NCI-H2227 treated with DMSO at 0.1 percent for 48 hours (cell line): ENCODE results near the gene TBC1D9.
"Not testable (repeated sequence)": the region's sequence is repeated elsewhere in the genome, so short reads cannot be mapped to it uniquely, and the experiment has no call there.

Experiments
- DNase-seq: peaks from one replicate; lab custom pipeline; 2025; lab: John Stamatoyannopoulos, UW

TBC1D9 gene

DNA sequence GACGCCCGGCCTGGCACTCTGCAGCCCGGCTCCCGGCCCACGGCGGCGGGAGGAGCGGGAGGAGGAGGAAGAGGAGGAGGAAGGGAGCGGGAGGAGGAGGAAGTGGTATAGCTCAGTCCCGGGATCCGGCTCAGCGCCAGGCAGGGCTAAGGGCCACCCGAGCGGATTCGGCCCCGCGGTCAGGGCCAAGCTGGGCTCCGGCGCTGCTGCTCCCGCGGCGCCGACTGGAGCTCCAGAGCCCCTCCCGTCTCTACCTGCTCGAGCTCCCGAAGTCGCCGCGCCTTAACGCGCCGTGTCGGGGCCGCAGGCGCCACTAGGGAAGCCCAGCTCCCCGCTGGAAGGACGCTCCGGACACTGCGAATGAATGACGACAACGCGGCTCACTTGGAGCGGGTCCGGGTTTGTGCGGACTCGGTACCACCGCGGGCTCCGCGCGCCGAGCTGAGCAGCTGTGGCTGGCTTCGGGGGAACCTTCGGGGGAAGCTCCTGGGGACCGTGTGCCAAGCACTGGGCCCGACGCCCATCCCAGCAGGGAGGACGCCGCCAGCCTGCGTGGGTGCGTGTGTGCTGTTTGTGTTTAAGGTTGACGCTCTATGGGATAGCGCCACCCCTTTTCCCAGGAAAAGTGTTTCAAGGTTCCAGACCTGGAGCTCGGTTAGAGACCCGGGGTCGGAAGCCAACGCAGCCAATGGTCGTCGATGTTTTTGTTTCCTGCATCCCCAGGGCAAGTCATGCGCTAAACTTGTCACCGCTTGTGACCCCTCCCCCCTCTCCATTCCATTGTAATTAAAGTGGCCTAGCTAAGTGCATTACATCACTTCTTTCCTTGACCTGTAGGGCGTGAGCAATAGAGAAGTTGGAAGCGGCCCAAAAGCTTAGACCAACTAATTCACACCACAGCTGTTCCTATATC, at the start of gene TBC1D9:
Gene TBC1D9 (minus strand): TSS at position 67 of the 913 bp plus-strand sequence. CDS start 340 bp downstream, outside the sequence.
- DNase-seq: peak; percentile 56

DNA sequence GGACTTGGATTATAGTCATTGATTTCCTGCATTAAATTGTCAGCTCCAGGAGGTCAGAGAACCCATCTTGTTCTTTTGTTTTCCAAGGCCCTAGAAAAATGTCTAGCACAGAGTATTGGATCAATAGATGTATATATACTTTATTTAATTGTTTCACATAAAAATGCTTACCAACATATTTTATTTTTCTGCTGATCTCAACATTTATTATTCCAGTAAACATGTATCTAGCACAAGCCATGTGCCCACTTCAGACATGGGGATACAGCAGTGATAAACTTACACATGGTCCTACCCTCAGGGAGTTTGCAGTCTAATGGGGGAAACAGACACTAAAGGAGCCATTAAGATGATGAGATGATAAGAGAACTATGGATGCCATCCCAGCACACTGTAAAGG, 49.1 kb upstream of the TBC1D9 start:
- no peak for DNase-seq

DNA sequence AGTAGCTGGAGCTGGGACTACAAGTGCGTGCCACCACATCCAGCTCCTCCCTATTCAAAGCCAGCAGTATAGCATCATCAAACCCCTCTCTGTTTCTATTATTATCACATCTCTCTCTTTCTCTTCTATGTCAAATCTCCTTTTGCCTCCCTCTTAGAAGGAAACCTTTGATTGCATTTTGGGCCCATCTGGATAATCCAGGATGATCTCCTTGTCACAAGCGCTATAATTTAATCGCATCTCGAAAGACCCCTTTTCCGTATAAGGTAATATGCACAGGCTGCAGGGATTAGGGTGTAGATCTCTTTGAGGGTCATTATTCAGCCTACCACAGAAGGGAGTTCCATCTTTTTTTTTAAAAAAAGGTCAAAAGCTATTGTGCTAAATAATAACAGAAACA, 46.4 kb upstream of the TBC1D9 start:
- no peak for DNase-seq

DNA sequence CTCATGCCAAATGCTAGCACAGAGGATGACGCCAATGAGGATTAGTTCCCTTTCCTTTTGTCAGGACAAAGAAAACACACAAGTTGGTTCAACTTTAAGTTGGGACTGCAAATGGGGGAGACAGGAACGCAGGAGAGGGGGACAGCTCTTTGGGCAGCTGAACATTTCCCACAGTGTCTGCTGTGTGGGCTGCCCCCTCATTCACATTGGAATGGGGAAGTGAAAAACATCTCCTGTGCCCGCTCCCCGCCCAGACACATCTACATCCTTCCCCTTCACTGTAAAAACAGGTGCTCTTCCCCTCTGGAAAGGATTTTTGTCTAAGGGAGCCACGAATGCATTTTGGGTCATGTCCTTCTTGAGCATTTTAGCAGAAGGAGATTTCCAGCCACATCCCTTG, 44.5 kb upstream of the TBC1D9 start:
- no peak for DNase-seq

DNA sequence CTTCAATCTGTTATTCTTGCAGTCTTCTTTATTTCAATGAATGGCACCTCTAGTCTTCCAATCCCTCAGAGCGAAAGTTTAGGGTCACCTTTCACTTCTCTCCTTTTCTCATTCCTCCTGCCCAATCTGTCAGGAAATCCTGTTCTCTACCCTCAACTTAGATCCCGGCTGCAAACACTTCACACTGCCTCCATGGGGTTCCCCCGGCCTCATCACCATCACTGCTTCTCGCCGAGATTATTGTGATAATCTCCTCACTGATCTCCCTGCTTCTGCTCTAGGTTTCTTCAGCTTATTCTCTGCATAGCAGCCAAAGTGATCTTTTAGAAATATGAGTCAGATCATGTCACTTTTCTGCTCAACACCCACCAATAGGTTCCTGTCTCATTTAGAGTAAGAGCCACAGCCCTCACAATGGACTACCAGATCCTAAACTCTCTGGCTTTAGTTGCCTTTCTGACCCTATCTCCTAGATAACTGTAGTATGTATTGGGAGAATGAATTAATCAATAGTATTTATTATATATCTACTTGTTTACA, 43.6 kb upstream of the TBC1D9 start:
- no peak for DNase-seq

DNA sequence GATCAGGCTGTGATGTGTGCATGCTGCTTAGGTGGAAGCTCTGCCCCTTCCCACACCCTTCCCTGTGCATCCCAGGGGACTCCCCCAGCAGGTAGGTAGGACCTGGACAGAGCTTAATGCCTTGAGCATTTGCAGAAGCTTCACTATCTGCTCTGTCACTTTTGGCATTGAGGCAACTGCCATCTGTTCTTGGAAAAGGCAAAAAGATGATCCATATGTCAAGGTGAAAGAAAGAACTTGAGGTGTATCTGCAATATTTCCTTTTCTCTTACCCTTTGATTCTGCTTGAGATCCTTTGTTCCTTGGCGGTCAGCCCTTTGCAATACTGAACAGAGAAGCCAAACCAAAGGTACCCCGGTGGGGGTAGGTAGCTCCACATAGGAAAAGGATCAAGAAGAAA, 37.1 kb upstream of the TBC1D9 start:
- DNase-seq: no peak

DNA sequence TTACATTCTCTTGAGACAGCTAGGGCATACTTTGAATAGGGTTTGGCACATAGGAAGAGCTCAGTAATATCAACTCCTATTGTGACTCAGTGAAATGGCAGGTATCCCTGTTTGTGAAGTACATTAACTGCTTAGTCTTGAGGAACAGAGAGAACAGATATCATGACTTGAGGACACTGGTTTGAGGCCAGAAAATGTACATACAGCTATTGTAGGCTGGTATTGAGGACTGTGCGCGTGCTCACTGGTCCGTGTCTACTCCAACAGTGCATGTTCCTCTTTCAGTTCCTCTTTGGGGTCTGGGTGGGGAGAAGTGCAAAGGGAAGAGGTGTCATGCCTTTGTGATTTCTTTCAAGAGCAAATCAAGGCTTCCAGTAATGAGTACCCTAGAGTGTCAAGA, 34.6 kb upstream of the TBC1D9 start:
- DNase-seq: no peak

DNA sequence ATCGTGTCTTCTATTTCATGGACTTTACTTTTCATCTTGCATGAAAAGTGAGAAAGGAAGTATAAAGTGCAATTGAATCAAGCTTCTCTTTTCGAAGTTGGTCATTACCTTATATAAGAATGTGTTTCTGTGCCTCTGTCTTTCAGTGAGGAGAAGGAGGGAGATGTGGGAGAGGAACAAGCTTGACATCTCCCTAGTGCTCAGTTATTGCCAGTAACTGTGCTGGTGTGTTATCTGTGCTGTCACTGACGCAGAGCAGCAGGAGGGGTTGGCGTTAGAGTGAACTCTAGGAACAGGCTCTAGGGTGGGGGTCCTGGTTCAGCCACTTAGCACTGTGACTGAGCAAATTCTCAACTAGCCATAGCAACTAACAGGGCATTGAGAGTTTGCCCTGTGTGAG, 34.0 kb upstream of the TBC1D9 start:
- no peak for DNase-seq

DNA sequence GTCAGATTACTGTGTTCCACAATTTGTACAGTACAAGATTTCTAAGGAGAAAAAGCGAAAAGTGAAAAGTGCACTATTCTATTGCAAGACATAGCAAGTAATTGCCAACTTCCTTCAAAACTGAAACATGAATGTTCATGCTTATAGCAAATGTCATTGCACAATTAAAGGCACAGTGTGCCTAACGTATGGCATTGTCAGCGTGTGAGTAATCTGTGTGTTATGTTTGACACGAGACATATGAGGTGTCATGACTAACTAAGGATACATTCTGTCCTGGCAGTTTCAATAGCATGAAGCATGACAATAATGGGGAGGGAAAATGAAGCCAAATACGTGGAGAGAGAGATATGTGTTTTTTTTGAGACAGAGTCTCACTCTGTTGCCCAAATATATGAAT, 33.6 kb upstream of the TBC1D9 start:
- DNase-seq: no peak

DNA sequence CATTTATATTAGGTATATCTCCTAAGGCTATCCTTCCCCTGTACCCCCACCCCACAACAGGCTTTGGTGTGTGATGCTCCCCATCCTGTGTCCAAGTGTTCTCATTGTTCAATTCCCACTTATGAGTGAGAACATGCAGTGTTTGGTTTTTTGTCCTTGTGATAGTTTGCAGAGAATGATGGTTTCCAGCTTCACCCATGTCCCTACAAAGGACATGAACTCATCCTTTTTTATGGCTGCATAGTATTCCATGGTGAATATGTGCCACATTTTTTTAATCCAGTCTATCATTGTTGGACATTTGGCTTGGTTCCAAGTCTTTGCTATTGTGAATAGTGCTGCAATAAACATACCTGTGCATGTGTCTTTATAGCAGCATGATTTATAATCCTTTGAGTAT, 26.6 kb upstream of the TBC1D9 start:
- DNase-seq: not testable (repeated sequence)

DNA sequence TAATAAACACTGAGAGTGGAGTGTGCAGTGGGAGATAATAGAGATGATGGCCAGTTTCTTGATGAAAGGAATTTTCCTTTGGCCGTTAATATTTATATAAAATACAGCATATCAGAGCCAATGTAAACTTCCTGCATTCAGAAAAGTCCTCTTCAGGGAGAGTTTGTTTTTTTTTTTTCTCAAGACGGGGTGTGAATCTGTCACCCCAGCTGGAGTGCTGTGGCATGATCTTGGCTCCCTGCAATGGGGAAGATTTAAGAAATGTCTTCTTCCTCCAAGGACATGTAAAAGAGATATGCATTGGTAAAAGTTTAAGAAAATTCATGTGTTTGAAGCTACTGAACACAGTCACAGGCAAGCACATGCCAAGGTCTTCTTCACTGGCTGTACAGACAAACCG, 25.4 kb upstream of the TBC1D9 start:
- DNase-seq: no peak

DNA sequence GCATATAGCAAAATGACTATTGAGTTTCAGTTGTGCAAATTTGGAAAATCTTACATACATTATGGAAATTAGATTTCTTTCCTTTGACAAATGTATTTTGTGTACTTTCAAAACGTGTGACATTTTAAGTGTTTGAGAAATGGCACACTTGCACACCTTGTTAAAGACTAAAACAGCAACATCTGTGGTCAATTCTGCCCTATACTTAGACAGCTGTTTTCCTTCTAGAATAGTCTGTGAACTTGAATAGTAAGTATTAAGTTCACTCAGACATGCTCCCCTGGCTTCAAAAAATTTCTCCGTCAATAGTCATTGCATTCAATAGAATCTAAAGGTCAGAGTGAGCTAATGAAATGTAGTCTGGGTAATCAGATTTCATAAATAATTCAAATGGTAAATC, 21.7 kb upstream of the TBC1D9 start:
- no peak for DNase-seq

DNA sequence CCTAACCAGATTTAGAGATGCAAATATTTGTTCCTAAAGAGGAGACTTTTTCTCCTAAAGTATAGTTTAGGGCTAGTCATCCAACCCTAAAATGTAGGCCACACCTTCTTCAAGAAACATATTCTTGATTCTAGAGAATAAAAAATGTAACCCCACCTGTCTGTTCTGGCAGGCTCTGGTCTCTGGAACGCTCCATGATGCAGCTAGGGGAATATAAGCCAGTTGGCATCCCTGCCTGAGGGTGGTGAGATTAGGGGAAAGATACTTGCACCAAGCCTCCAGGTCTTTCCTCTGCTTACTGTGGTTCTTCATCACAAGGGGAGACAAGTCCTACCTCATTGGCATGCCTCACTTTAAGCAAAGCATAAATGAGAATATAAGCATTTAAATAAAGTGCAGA, 21.2 kb upstream of the TBC1D9 start:
- DNase-seq: no peak

DNA sequence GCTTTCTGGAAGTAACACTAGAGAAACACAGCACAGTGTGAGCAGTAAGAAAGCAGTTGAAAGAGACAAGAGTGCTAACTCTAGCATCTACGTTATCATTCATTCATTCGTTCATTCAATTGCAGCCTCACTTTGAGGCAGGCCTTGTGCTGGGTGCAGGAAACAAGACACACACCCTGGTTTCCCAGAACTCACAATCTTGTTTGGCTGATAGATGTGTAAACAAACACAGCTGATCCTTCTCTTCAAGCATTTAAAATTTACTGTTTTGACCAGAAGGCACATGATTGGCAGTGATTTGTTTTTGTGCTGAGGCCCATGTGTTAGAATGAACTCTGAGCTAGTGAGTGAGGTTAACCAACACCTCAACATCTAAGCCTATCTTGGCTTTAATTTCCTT, 20.4 kb upstream of the TBC1D9 start:
- DNase-seq: no peak

DNA sequence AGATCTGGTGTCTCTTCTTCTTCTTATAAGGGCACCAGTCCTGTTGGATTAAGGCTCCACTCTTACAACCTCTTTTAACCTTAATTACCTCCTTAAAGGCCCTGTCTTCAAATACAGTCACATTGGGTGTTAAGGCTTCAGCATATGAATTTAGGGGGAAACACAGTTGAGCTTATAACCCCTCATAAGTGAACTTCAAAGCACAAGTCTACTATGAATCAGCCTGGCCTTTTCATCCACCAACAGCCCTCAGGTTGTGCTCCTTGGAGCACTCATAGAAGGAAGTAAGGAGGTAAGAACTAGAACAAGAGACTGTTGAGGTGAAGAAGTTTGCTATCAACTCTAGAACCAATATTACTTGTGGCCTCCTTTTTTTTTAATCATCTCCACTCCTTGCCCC, 18.8 kb upstream of the TBC1D9 start:
- no peak for DNase-seq

DNA sequence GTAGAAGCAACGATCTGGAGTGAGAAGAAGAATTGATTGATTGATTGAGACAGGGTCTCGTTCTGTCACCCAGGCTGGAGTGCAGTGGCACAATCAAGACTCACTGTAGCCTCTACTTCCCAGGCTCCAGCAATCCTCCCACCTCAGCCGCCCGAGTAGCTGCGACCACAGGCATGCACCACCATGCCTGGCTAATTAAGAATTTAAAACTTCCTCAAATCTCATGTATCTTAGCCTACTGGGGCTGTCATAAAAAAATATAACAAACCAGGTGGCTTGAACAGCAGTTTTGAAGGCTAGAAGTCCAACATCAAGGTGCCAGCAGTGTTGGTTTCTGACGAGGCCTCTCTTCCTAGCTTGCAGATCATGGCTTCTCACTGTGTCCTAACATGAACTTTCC, 18.3 kb upstream of the TBC1D9 start:
- no peak for DNase-seq

DNA sequence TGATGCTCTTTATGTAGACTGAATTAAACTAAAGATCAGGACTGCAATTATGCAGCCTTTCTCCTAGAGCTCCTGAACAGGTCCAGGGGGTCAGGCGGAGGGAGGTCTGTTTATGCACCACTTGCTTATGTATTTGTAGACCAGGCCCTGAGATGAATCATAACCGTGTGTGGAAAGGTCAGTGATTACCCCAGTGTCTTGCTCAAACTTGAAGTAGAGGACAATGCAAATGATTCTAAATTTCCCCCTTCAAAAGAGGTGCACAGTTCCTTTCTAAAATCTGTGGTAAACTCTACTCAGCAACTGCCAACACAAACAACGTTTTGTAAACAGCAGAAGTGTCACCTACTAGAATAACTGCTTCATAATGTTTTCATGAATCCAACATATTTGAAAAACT, 13.0 kb upstream of the TBC1D9 start:
- DNase-seq: no peak

DNA sequence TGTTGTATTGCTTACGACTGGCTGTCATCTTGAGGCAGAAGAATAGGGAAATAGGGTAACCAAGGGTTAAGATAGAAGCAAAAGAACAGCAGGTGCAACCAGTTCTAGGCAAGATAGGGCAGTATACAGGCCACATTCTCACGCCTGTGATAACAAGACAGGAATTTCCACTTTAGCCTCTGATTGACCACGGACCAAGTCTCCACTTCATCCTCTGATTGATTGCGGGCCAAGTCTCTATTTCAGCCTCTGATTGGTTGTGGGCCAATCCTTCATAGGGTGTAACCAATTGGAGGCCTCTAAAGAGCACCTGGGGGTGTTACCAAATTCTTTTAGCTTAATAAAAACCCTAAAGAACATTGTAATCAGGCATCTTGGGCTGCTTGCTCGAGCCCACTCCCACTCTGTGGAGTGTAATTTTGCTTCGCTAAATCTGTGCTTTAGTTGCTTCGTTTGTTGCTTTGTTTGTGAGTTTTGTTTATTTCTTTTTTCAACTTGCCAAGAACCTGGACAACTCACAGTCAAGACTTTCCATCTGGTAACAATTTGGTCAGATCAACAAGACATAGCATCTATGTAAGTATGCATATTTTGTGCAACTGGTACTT, 8.7 kb upstream of the TBC1D9 start:
- DNase-seq: no peak

DNA sequence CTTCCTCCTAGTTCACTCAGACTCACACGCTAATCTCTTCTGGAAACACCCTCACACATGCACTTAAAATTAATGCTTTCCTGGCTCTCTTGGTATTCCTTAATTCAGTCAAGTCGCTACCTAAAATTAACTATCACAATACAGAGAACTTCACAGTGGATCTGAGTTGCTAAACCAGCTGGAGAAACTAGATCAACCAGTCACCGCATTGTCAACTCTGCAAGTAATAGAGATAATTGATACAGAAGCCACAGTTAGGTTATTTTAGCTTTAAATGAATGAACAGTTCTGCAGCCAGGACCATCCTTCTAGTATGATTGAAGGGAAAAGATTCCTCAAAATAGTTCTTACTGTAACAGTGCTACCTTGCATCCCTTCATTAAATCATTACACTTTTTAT, 6.0 kb upstream of the TBC1D9 start:
- no peak for DNase-seq

DNA sequence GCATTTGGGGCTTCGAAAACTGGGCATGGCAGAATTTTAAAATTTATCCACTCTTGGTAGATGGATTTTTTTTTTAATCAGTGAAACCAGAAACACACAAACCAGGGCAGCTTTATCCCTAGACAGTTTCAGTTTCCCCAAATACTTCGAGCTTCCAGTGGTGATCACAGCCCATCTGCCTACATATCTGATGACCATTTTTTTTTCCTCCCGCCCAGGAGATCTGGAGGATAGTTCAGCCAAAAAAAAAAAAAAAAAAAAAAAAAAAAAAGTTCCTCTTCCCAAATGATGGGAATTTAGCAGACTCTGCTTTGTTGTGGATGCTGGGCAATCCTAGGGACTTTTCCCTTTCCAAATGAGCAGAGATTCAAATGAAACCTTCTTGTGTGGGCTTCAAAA, 1.0 kb upstream of the TBC1D9 start:
- no peak for DNase-seq

DNA sequence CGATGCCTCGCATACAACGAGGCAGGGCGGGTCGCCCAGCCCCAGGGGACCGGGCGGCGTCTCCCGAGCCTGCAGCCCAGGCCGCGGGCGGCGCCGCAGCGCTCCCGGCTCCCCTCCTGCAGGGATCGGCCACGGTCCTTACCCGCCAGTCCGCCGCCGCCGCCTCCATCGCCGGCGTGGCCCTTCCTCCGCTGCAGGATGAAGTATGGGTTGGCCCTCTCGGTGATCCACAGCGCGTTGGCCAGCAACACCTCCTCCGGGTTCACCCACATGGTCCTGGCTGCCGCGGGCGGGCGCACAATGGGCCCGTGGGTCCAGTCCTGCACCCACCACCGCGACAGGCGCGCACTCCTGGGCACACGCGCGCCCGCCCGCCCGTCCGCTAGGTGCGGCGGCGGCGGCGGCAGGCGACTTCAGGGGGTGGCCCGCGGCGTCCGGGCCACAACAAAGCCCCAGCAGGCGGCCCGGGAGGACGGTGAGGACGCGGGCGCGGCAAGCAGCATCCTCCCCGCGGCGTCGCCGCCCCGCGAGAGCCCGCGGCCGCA, 339 bp downstream of the TBC1D9 start:
- no peak for DNase-seq

DNA sequence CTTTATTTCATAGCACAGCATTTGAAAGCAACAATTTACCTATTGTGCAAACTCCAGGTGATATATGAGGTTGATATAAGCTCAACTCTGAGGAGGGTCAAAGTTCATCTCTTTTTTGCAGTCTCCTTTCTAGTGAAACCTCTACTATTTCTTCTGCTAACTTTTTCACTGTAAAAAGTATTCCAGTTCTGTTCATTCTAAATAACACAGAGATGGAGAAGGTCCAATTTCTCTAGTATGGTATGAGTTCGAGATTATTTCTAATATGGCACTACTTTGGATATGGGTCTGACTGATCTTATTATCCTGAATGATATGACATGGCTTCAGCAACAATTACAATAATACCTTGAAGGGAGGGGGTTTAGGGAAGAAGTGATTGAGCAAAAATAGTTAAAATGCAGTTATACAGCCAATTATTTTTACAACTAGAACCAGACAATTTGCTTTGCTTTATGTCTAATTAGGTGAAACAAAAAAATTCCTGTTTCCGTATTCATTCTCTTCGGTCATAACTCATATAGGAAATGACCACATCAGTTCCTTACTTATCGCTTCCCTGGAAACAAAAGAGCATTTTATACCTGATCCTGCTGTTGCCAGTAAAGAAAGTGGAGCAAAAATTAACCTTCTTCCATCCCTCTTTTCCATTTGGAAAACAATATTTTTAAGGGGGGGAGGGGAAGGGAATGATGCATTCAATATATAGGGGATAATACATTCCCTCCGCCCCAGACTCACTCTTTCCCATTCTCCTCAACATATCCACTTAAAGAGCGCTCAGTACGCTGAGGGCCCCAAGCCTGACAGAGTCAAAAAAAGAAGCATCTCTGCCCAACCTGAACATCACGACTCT, 1.0 kb downstream of the TBC1D9 start:
- no peak for DNase-seq
